OCI-M1 (cell line): Measurements from ENCODE around the gene GARRE1.
A peak's percentile ranks its signal among the peaks of the same experiment; 100 is the strongest.
"Not testable (repeated sequence)": the region's sequence is repeated elsewhere in the genome, so short reads cannot be mapped to it uniquely, and the experiment has no call there.

ENCODE experiments used
- DNase-seq: peaks from one replicate; lab custom pipeline; 2025; lab: John Stamatoyannopoulos, UW

GARRE1 gene

DNA sequence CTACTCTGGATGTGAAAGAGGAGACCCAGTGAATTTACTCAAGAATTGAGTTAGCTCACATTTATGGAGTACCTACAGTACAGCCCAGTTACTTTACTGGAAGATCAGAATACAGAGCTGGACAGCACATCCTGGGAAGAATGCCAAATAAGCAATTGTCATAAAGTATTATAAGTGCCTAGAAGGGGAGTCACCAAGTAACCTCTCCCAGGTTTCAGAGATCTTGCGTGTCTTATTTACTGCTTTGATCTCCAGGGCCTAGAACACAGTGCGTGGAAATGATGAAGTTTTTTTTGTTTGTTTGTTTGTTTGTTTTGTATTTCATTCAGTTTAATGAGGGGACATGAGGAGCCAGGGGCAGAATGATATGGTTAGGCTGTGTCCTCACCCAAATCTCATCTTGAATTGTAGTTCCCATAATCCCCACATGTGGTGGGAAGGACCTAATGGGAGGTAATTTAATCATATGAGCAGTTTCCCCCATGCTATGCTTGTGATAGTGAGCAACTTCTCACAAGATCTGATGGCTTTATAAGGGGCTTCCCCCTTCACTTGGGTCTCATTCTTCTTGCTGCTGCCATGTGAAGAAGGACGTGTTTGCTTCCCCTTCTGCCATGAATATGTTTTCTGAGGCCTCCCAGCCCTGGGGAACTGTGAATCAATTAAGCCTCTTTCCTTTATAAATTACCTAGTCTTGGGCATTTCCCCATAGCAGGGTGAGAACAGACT, 5.2 kb downstream of the GARRE1 start:
- DNase-seq, result no peak

DNA sequence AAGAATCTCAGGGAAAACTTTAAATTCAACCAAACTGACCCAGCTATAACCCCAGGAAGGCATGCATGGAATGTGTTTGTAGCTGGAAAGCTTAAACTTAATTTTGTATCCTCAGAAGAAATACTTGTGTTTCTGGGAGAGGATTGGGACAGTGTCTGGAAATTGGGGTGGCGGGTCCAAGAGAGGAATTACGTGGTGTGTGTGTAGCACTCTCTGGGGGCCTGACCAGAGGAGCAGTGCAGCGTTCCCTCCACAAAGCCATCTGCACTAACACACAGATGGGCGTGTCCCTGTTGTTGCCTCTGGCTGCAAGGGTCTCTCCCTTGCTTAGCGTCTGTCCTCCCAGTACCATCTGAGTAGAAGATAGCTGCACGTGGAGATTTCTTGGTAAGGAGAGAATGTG, 6.4 kb downstream of the GARRE1 start:
- no peak for DNase-seq

DNA sequence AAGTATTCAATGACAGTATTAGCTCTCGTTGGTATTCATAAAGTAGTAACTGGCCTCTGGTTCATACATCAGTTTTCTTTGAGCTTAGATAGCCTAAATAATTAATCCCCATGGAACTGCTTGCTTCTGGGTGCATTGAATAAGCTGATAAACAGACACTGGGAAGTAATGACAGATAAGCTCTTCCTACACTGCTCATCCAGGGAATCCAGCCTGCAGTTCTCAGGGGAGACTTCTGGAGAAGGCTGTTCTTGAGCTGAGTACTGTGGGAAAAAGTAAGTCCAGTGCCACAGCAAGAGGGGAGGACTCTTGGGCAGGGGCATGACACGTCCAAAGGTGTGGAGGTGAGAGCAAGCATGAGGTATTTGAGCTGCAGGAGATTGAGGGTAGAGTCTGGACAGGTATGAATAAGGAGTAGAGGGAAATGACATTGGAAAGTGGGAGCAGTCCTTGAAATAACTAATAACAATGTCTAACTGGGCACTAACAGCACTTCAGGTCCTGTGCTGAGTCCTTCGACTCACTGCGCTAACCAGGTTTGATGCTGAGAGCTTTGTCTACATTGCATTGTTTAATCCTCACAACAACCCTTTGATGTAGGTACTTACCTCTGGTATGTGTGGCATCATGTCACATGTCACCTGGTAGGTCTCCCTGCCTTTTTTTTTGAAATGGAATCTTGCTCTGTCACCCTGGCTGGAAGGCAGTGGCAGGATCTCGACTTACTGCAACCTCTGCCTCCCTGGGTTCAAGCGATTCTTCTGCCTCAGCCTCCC, 7.2 kb downstream of the GARRE1 start:
- DNase-seq, result no peak

DNA sequence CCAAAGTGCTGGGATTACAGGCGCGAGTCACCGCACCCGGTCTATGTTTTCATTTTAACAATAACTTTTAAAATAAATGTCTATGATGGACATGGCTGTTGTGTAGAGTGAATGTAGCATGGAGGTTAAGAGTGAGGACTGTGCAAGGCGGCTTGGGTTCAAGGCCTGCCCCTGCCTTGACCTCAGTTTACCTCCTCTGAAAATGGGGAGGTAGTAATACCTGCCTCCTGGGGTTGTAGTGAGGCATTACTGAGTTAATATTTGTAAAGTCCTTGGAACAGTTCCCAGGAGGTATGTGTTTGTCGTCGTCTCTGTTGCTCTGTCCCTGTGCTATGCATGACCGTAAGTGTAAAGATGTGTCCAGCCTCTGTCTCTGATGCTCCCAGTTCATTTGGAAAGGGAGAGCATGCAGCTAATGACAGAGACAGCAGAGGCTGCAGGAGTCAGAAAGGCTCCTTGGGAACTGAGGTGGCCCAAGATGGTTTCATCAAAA, 9.4 kb downstream of the GARRE1 start:
- DNase-seq, result no peak

DNA sequence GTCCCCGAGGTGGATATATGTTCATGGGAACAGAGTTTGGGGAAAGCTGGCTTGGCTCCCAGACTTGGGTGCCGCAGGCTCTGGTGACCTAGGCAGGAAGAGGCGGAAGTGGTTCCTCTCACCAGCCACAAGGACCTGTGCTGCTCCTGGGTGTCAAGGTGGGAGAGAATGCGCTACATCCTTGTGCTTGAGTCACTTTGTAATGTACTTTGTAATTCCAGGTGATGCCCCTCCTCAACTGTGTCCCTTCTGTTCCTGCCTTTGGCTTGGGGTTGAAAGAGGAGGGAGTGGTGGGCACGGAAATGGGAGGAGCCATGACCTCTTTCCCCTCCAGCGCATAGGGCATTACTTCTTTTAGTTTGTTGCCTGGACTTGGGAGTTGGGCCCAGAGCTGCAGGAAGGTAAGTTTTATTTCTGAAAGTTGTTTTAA, 10.9 kb downstream of the GARRE1 start:
- DNase-seq, result no peak

DNA sequence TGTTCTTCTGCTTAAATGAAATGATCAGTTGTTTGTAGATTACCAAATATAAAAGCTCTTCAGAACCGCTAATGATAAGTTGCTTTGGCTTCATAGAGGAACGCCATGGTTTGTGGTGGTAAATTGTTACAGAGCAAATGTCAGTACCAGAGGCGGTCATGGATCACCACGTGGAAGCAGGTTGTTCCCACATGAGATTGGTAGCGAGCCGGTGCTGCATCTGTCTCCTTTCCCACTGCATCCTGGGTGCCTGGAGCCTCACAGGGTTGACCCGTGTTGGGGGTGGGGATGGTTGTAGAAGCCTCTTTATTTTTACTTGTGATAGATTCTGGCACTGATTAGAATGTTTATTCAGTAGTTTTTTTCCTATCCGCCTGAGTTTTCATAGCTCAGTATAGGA, 14.7 kb downstream of the GARRE1 start:
- DNase-seq, result no peak

DNA sequence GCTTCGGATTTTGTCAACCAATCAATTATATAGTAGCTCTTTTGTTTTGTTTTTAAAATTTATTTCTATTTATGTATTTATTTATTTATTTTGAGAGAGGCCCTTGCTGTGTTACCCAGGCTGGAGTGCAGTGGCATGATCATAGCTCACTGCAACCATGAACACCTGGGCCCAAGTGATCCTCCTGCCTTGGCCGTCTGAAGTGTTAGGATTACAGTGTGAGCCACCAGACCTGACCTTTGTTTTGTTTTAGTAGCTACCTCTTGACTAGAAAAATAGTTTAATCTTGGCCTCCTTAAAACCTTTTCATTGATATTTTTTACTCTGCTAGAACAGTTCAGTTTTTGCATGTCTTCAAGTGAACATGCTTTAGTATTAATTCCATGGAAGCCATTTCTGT, 15.1 kb downstream of the GARRE1 start:
- DNase-seq, result no peak

DNA sequence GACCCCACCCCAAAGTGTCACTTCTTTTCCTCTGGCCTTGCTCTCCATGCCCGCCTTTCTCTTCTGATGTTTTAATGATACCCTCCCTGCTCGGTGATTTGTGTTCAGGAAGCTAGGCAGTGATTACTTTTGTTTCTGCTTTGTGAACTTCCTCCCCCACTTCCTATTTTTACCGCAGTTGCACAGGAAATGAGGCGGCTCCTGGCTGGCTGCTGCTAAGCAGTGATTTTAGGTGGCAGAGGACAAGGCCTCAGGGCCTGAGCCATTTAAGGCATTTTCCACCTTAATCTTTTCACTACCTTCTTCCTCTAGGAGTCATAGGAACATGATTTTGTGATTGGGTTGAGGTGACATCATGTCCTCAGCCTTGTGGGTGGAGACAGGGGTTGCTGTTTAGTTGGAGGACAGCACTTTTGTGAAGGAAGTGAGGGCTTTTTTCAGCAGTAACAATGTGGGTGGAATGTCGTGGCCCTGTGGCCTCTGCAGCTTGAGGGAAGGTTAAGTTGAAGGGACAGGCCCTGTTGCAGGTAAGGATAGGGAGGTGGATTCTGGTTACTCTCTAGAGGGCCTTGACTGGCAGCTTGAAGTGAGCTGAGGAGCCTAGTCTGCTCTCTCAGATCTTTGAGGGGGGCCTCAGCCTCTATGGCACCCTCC, 15.7 kb downstream of the GARRE1 start:
- DNase-seq, result peak; percentile 61

DNA sequence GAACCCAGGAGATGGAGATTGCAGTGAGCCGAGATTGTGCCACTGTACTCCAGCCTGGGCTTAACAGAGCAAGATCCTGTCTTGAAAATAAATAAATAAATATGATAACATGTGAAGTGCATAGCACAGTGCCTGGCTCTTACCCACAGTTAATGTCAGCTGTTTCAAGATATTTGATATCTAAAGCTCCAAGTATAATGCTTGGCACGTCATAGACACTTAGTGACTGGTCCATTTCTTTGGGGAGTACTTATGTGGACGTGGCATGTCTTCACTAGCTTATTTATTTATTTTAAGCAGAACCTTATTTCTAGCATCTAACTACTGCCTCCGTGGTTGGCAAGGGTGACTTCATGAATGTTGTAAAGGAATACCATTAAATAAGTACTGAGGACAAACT, 18.8 kb downstream of the GARRE1 start:
- DNase-seq, result no peak

DNA sequence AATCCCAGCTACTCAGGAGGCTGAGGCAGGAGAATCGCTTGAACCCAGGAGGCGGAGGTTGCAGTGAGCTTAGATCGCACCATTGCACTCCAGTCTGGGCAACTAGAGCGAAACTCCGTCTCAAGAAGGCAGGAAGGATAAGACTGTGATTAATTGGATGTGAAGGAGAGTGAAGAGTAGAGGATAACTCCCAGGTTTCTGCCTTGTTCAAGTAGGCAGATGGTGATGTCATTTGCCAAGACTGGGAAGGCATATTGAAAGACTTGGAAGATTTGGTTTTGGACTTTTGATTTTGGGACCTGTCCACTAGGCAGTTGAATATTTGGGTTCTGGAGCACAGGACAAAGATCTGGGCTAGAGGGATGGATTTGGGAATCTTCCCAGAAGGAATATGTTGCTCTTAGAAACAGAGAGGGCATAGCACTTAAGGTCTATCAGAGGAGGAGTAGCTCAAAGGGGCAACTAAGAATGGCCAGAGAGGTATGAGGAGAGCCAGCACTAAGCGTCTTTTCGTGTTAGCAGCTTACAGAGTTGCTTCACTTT, 20.0 kb downstream of the GARRE1 start:
- no peak for DNase-seq

DNA sequence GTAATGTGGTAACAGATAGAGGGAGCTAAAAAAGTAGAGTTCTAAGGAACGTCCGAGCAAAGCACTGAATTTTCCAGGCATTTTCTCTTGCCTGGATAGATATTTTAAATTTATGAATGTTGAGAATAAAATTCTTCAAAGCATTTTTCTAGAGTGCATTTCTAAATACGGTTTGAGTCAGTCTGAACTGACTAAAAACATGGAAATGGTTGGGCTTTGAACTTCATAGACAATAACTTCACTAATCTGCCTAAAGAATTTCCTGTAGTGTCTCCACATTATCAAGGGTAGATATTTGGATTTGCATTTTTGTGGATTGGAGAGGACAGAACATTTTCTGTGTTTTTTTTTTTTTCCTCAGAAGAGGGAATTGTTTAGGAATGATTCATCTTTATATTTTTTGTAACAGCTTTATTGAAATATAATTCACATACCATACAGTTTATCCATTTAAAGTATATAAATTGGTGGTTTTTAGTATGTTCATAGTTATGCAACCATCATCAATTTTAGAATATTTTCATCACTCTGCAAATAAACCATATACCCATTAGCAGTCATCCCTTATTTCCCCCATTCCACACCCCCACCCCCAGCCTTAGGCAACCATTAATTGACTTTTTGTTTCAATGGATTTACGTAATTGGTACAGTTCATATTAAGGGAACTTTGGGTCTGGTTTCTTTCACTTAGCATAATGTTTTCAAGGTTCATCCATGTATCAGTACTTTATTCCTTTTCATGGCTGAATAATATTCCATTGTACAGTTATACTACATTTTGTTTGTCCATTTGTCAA, 20.7 kb downstream of the GARRE1 start:
- DNase-seq, result no peak

DNA sequence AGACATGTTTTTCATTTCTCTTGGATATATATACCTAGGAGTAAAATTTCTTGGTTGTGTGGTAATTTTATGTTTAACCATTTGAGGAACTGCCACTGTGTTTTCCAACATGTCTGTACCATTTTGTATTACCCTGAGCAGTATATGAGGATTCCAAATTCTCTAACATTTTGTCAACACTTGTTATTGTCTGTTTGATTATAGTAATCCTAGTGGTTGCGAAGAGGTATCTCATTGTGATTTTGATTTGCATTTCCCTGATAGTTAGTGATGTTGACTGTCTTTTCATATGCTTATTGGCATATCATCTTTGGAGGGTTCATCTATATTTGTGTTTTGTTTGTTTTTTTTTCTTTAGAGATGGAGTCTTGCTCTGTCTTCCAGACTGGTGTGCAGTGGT, 21.4 kb downstream of the GARRE1 start:
- no peak for DNase-seq

DNA sequence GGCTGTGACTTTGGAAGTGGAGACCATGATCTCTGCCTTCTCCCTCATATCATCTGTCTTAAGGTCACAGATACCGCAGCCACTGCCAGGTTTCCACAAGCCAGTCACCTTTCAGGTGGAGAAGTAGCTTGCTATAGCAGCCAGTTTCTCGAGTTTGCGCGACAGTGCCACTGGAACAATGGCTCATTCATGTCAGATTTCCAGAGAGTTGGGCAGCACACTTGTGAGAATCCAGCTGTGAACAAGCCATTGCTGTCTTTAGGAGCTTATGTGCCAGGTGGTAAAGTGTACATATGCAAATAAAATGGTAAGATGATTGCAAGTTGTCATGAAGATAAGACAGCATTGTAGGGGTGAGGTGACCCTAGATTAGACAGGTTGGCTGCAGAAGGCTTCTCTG, 22.3 kb downstream of the GARRE1 start:
- DNase-seq, result no peak

DNA sequence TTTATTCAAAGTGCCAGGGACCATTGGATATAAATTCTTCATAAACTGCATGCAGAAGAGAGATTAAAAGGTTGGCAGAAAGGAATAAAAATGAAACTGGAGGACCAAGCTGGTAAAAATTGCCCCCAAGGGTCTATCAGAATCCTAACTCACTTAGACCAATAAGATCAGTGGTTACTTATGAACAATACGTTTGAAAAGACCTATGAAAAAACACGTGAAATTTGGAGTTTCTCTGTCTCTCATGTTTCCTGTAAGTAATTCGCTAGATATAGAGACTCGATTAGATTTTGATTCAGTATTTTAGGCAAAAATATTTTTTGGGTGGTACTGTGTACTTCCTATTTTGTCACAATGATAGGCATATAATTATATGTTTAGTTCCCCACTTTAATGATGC, 22.9 kb downstream of the GARRE1 start:
- DNase-seq, result no peak

DNA sequence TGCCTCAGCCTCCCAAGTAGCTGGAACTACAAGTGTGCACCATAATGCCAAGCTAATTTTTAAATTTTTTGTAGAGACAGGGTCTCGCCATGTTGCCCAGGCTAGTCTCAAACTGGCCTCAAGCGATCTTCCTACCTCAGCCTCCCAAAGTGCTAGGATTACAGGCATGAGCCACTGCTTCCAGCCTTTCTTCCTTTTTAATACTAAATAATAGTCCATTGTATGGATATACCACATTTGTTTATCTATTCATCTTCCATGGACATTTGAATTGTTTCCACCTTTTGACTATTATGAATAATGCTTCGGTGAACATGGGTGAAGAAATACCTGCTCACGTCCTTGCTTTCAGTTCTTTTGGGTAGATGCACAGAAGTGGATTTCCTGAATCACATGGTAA, 24.4 kb downstream of the GARRE1 start:
- no peak for DNase-seq

DNA sequence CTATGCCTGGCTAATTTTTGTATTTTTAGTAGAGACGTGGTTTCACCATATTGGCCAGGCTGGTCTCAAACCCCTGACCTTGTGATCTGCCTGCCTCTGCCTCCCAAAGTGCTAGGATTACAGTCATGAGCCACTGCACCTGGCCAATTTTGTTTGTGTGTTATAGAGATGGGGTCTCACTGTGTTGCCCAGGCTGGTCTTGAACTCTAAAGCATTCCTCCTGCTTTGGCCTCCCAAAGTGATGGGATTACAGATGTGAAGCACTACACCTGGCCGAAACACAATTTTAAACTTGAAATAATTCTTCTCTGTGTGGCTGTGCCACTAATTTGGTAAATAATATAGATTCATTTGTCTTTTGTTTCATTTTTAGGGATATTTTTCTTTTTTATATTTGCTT, 27.1 kb downstream of the GARRE1 start:
- DNase-seq, result not testable (repeated sequence)

DNA sequence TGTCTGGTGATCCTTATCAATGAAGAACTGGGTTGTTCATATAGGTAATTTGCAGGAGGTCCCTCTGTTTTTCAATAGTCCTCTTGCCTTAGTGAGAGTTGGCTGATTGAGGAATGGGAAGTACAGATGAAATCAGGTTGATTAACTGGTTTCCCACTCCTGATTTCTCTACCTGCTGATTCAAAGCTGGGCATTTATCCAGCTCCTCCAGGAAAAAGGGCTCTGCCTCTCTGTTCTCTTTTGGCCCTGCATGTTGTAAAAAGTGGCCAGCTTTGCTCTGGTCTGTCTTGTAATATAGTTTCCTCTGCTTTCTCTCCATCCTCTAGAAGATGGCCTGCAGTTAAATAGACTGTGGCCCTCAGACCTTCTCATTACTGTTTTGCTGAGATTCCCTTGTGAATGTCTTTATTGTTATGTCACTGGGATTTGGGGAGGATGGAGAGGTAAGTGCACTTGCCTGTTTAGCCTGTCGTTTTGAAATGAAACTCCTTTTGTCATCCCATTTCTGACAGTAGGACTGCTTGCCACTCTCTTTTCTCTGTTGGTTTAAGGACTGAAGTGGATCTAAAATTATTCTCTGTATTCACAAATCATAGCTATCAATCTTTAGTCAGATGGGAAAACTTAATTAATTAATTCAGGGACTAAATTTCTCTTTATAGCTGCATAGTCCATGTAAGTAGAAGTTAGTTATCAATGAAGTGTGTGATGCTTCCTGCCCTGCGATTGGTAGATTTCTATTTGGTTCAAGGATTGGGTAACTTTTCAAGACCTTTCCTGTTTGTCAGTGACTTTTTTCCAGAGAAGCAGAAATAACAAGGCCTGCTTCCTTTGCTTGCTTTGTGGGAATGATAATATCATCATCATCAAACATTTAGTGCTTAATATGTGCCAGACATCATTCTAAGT, 28.5 kb downstream of the GARRE1 start:
- no peak for DNase-seq

DNA sequence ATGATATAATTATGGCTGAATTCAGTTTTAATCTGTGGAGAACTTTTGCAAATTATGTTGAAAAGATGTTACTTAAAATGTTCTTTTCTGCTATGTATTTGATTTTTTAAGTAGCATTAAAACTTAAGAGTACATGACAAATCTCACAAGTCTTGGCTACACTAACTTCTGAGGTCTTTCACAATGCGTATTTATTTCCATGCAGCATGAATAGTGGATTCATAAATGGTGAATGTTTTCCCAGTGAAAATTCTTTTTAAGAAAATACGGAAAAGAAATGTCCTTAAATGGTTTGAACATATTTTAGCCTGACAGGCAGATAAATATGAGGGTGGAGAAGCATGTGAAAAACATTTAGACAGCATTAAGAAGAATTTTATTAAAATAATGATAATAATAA, 30.2 kb downstream of the GARRE1 start:
- no peak for DNase-seq

DNA sequence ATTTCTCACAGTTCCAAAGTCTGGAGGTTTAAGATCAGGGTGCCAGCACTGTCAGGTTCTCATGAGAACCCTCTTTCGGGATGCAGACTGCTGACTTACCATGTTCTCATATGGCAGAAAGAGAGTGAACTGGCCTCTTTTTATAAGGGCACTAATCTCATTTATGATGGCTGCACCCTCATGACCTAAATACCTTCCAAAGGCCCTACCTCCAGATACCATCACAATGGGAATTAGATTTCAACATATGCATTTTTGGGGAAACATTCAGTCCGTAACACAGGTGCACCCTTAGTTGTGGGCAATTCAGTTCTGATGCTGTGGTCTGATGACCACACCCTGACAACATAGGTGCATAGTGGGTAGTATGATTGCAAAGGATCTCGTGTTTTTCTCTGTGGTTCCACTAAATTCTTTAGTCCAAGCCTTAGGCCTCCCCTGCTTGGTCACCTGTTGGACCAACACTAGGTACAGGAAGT, 33.3 kb downstream of the GARRE1 start:
- no peak for DNase-seq

DNA sequence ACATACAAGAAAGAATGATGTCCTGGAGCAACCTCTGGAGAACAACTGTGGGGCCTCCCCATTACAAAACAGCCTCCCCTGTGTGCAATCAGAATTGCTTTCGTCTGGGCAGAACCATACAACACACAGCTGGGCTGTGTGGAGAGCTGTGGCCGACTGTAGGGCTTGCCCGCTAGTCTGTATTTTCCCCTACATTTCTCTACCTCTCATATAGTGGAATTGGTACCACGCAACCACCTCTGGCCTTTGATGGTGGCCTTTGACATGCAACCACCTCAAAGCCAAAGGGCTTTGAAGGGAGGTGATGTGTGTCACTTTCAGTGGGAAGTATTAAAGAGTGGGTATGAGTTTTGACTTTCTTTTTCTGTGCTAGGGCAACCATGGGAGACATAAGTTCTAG, 34.0 kb downstream of the GARRE1 start:
- DNase-seq, result no peak

DNA sequence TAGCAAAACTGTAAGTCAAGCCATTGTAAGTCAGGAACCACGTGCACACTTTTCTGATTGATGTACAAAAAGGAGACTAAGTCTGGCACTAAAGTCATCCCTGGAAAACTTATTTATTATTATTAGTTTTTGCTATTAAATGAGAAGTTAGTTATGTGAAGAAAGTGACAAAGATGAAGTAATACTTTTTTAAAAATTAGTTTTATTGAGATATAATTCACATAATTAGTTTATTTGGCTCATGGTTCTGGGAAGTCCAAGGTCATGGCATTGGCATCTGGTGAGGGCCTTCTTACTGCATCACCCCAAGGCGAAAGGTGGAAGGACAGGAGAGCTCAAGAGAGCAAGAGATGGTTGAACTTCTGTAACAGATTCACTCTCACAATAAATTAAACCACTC, 36.9 kb downstream of the GARRE1 start:
- no peak for DNase-seq
